Stimulated activated CD8-positive, alpha-beta memory T cell treated with anti-CD3 and anti-CD28 coated beads, Interleukin-2, amount 100 ng/mL, for 48 hours (primary cell): Measurements from ENCODE around the gene TSPYL6.
"Not testable (repeated sequence)": the region's sequence is repeated elsewhere in the genome, so short reads cannot be mapped to it uniquely, and the experiment has no call there.

Experiments used
- DNase-seq, 2 donors: peaks; one replicate each; pipeline ENCODE4 v3.0.0-alpha.2; 2020; ENCODE audit warnings: low read depth in 2 of 2

TSPYL6 gene

GRCh38 chr2:54256091-54256694 is at the start of gene TSPYL6:
Gene TSPYL6, minus strand, starts transcription at chr2:54256229. Its CDS starts 78 bp downstream, at chr2:54256151.
- DNase-seq, result no peak

- DNase-seq, result no peak
These were observed 47.6 kb upstream of the TSPYL6 start for GRCh38 chr2:54303631-54304030.

- DNase-seq, result no peak
These were observed 42.5 kb upstream of the TSPYL6 start for GRCh38 chr2:54298514-54298913.

- DNase-seq, result no peak
These were observed 39.9 kb upstream of the TSPYL6 start for GRCh38 chr2:54295911-54296310.

GRCh38 chr2:54294665-54295064 is 38.6 kb upstream of the TSPYL6 start:
- not testable (repeated sequence) for DNase-seq

- DNase-seq, result no peak
These were observed 34.5 kb upstream of the TSPYL6 start for GRCh38 chr2:54290356-54291025.

GRCh38 chr2:54289917-54290316 is 33.9 kb upstream of the TSPYL6 start:
- no peak for DNase-seq

- no peak for DNase-seq
These were observed 31.5 kb upstream of the TSPYL6 start for GRCh38 chr2:54287532-54287931.

- no peak for DNase-seq
These were observed 29.4 kb upstream of the TSPYL6 start for GRCh38 chr2:54285451-54285850.

- DNase-seq, result no peak
These were observed 28.8 kb upstream of the TSPYL6 start for GRCh38 chr2:54284826-54285225.

- no peak for DNase-seq
These were observed 23.4 kb upstream of the TSPYL6 start for GRCh38 chr2:54279385-54279784.

GRCh38 chr2:54275541-54275940 is 19.5 kb upstream of the TSPYL6 start:
- no peak for DNase-seq

GRCh38 chr2:54274781-54275242 is 18.8 kb upstream of the TSPYL6 start:
- DNase-seq, result no peak

- no peak for DNase-seq
These were observed 16.0 kb upstream of the TSPYL6 start for GRCh38 chr2:54271843-54272627.

- DNase-seq, result no peak
These were observed 15.2 kb upstream of the TSPYL6 start for GRCh38 chr2:54271189-54271588.

- no peak for DNase-seq
These were observed 11.5 kb upstream of the TSPYL6 start for GRCh38 chr2:54267577-54267976.

GRCh38 chr2:54265081-54265480 is 9.1 kb upstream of the TSPYL6 start:
- DNase-seq, result not testable (repeated sequence)

- no peak for DNase-seq
These were observed 6.2 kb upstream of the TSPYL6 start for GRCh38 chr2:54262015-54262765.

GRCh38 chr2:54261537-54261936 is 5.5 kb upstream of the TSPYL6 start:
- no peak for DNase-seq

- DNase-seq, result no peak
These were observed 4.2 kb upstream of the TSPYL6 start for GRCh38 chr2:54260241-54260595.

GRCh38 chr2:54259413-54260240 is 3.6 kb upstream of the TSPYL6 start:
- no peak for DNase-seq
